ENCODE data around the gene ARL2BP. TPM values are rescaled to one million over a fixed set of nuclear protein-coding genes. Genes with fewer than 3 reads are reported as not detected.

Gene ARL2BP
- total and polyA plus RNA-seq, 2 of the 4 experiments (the other 2 are of a cell fraction): 46.9 to 73.7 TPM

DNA sequence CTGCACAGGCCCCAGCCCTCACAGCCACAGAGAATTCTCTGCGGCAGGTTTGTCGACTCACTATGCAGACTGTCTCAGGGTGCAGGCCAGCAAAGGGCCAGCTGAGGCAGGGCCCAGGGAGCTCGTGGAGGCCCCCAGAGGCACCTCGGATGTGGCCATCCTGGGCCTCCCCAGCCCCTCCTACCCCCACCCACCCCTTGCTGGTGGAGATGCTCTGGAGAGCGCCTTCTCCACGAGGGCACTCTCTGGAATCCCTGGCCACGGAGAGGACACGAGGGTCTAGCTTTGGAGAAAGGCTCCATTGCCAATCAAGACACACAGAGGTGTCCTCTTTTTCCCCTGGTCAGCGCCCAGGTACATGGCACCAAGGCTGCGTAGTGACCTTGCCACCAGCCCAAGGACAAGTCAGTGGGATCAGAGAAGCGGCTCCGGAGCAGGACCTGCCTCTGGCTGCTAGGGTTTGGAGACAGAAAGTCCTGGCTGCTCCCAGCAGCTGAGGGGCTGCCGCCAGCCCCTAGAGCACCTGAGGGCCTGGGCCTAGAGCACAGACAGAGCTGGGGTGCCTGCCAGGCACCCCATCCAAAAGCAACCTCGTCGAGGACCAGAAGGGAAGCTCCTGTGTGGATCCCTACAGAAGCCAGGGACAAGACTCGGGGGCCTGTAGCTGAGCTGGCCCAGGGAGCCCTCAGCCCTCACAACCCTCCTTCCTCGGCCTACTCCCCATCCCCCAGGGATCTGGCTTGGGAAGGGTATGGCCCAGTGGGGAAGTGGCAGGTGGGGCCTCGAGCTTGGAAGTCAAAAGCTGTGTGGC, 18.7 kb downstream of the ARL2BP start:
- H3K18ac ChIP-seq (ENCODE audit: low read depth, low read length): no peak overlapping the region
- intact Hi-C loops (cut with micrococcal nuclease) (no loop called here), in situ Hi-C loops (cut with MboI; ENCODE audit: low sequenced_read_pairs) (no loop called here), dilution Hi-C loops (cut with HindIII; ENCODE audit: low sequenced_read_pairs, unreplicated experiment) (no loop called here)
- H2AK5ac ChIP-seq (ENCODE audit: low read depth, low read length): no peak overlapping the region
- no peak overlapping the region for H2BK20ac ChIP-seq (ENCODE audit: low read depth, low read length)
- no peaks in the 10 kb centered on the region for H4K20me1 ChIP-seq (ENCODE audit: insufficient read depth, low read length)
- 87% methylated on average over 6 of the region's 18 CpGs; no CpG with 5 or more reads in 1 of the 2 experiments for WGBS, 2 experiments (ENCODE audit: extremely low coverage in 2 of 2, insufficient read length in 1 of 2)
- no peak overlapping the region for H3K9ac ChIP-seq (ENCODE audit: low read depth, low read length)
- DNase-seq: no peak
- no peak overlapping the region for H3K23ac ChIP-seq (ENCODE audit: low read depth, low read length)
- H4K5ac ChIP-seq (ENCODE audit: low read depth, low read length): no peak overlapping the region
- H2BK5ac ChIP-seq (ENCODE audit: low read depth, low read length, poor library complexity, severe bottlenecking): no peak overlapping the region
- H3K9me3 ChIP-seq (ENCODE audit: control insufficient read depth, insufficient read depth, low read length): no peaks in the 10 kb centered on the region
- no peak overlapping the region for H3K56ac ChIP-seq (ENCODE audit: extremely low read depth, insufficient read depth, low read length)
- ChIA-PET POLR2A (ENCODE audit: unreplicated experiment) (no interaction called here), CTCF (no interaction called here)
- H3K9me1 ChIP-seq (ENCODE audit: insufficient read depth, low read length): peaks cover 4% of the 10 kb centered on the region; the same call in 1 of the 2 replicates
- H3K27me3 ChIP-seq (ENCODE audit: control insufficient read depth, insufficient read depth, low read length): peaks cover 7% of the 10 kb centered on the region; the same call in 1 of the 2 replicates
- no peak overlapping the region for H2AK9ac ChIP-seq (replicated peaks; ENCODE audit: low read depth, low read length, poor library complexity)
- H2BK120ac ChIP-seq (ENCODE audit: low read depth, low read length): no peak overlapping the region
- H4K91ac ChIP-seq (ENCODE audit: insufficient read depth, low read depth, low read length): no peak overlapping the region
- no TSS peak for BruUV-seq (replicated peaks)
- TF ChIP-seq NFE2L2 (IDR thresholded peaks at IDR 0.05; ENCODE audit: low read depth, low read length): no peak
- no peak for TF ChIP-seq FOS (IDR thresholded peaks at IDR 0.05; ENCODE audit: low read depth, low read length)
- TF ChIP-seq MAZ (IDR thresholded peaks at IDR 0.05; ENCODE audit: borderline replicate concordance, low read depth, low read length): no peak
- TF ChIP-seq MAFK (IDR thresholded peaks at IDR 0.05; ENCODE audit: low read depth, low read length): no peak
- no peak for TF ChIP-seq CEBPB (IDR thresholded peaks at IDR 0.05; ENCODE audit: low read depth, low read length)
- TF ChIP-seq MXI1 (IDR thresholded peaks at IDR 0.05; ENCODE audit: borderline replicate concordance, low read depth, low read length): no peak
- no peak for TF ChIP-seq BHLHE40 (IDR thresholded peaks at IDR 0.05; ENCODE audit: low read depth, low read length)
- H3K14ac ChIP-seq (replicated peaks; ENCODE audit: low read depth, low read length): no peak overlapping the region
- no peak overlapping the region for H3K4ac ChIP-seq (ENCODE audit: low read depth, low read length)
- no peak overlapping the region for H2BK15ac ChIP-seq (ENCODE audit: low read depth, low read length)
- H3K4me3 ChIP-seq (ENCODE audit: insufficient read depth, low read depth, low read length): no peak overlapping the region
- no peak for ATAC-seq (ENCODE audit: low read depth)
- H4K8ac ChIP-seq (ENCODE audit: low read depth in 2 of 2, low read length in 2 of 2): no peak overlapping the region
- H3K4me2 ChIP-seq (ENCODE audit: low read depth, low read length): no peak overlapping the region
- peaks cover 7% of the 10 kb centered on the region; the same call in 1 of the 2 replicates for H3K4me1 ChIP-seq (ENCODE audit: control insufficient read depth, insufficient read depth, low read length)
- no peaks in the 10 kb centered on the region for H3K36me3 ChIP-seq (ENCODE audit: control insufficient read depth, insufficient read depth, low read length)
- H2AFZ ChIP-seq (replicated peaks; ENCODE audit: low read length, poor library complexity): no peak overlapping the region
- no peaks in the 10 kb centered on the region for H3K79me1 ChIP-seq (ENCODE audit: low read depth in 1 of 2, low read length in 2 of 2)
- H3K27ac ChIP-seq (ENCODE audit: insufficient read depth, low read length): no peak overlapping the region
